DND-41 (cell line): Measurements from ENCODE around the gene SETD1A.

Experiments
- ATAC-seq: fragments of 200-7000 bp; cut with Tn5 transposase; 3 replicates; pipeline ENCODE4 v1.9.1; 2021; ENCODE audit warnings: low read depth; ENCODE audit not compliant: insufficient read depth
- DNase-seq: peaks from one replicate; pipeline ENCODE4 v3.0.0-alpha.2; 2020
- H2AFZ ChIP-seq: 2 replicates; pipeline ENCODE4 v1.6.0; 2012; ENCODE audit warnings: low read depth, low read length
- H3K27ac ChIP-seq: 2 replicates; pipeline ENCODE4 v1.5.1; 2012; ENCODE audit warnings: low read length, inconsistent platforms
- H3K27me3 ChIP-seq: fragments of 200-600 bp; sonication (generic); 2 replicates; pipeline ENCODE4 v1.6.0; 2012; ENCODE audit warnings: low read length, mild to moderate bottlenecking, inconsistent platforms; ENCODE audit not compliant: insufficient read depth, poor library complexity
- H3K36me3 ChIP-seq: 2 replicates; pipeline ENCODE4 v1.5.1; 2012; ENCODE audit warnings: low read length, inconsistent platforms; ENCODE audit not compliant: insufficient read depth
- H3K4me1 ChIP-seq: 2 replicates; pipeline ENCODE4 v1.5.1; 2012; ENCODE audit warnings: mild to moderate bottlenecking, low read length; ENCODE audit not compliant: insufficient read depth
- H3K4me2 ChIP-seq: 2 replicates; pipeline ENCODE4 v1.6.0; 2012; ENCODE audit warnings: mild to moderate bottlenecking, moderate library complexity, low read length, inconsistent platforms; ENCODE audit not compliant: insufficient read depth
- H3K4me3 ChIP-seq, 2 experiments: fragments of 200-600 bp in 1 of 2; shearing (Covaris generic) in 1 of 2; 2 replicates each; pipeline ENCODE4 v1.5.1; 2012 to 2016; ENCODE audit warnings: inconsistent platforms in 2 of 2, low read length in 2 of 2, mild to moderate bottlenecking in 2 of 2, low read depth in 1 of 2, moderate library complexity in 1 of 2
- H3K79me2 ChIP-seq: 2 replicates; pipeline ENCODE4 v1.6.0; 2012; ENCODE audit warnings: low read length, inconsistent platforms; ENCODE audit not compliant: insufficient read depth
- H3K9ac ChIP-seq: 2 replicates; pipeline ENCODE4 v1.6.0; 2012; ENCODE audit warnings: low read depth, mild to moderate bottlenecking, inconsistent platforms, low read length, moderate library complexity
- H3K9me3 ChIP-seq: 2 replicates; pipeline ENCODE4 v1.5.1; 2012; ENCODE audit warnings: low read length, moderate library complexity, mild to moderate bottlenecking, inconsistent platforms; ENCODE audit not compliant: insufficient read depth, severe bottlenecking
- H4K20me1 ChIP-seq: 2 replicates; pipeline ENCODE4 v1.6.0; 2012; ENCODE audit warnings: low read length; ENCODE audit not compliant: insufficient read depth
- EZH2 ChIP-seq: IDR thresholded peaks from 3 replicates; pipeline ENCODE4 v1.6.1; 2012; ENCODE audit warnings: borderline replicate concordance, low read depth, mild to moderate bottlenecking, moderate library complexity, low read length, inconsistent platforms; ENCODE audit not compliant: severe bottlenecking
- TF ChIP-seq, protein P1 (sequence below): IDR thresholded peaks from 2 replicates; pipeline ENCODE4 v1.5.1; 2012; ENCODE audit warnings: borderline replicate concordance, low read length, moderate library complexity, mild to moderate bottlenecking; ENCODE audit not compliant: poor library complexity, severe bottlenecking; ENCODE audit errors: extremely low read depth

Gene SETD1A

GRCh38 chr16:30986129-30986991 is 28.8 kb downstream of the SETD1A start:
- Histone ChIP-seq H3K4me1 (no peaks in the 10 kb centered on the region), H3K4me2 (no peak overlapping the region), H3K36me3 (peaks cover 44% of the 10 kb centered on the region), H3K9me3 (no peaks in the 10 kb centered on the region), H3K27ac (no peak overlapping the region), H3K9ac (no peak overlapping the region), H3K4me3 (no peak overlapping the region), H2AFZ (no peak overlapping the region), H3K27me3 (no peaks in the 10 kb centered on the region), H4K20me1 (peaks cover 4% of the 10 kb centered on the region; the same call in 1 of the 2 replicates), H3K79me2 (no peaks in the 10 kb centered on the region)
- DNase-seq (no peak), ATAC-seq (no peak)
- TF ChIP-seq, protein P1, sequence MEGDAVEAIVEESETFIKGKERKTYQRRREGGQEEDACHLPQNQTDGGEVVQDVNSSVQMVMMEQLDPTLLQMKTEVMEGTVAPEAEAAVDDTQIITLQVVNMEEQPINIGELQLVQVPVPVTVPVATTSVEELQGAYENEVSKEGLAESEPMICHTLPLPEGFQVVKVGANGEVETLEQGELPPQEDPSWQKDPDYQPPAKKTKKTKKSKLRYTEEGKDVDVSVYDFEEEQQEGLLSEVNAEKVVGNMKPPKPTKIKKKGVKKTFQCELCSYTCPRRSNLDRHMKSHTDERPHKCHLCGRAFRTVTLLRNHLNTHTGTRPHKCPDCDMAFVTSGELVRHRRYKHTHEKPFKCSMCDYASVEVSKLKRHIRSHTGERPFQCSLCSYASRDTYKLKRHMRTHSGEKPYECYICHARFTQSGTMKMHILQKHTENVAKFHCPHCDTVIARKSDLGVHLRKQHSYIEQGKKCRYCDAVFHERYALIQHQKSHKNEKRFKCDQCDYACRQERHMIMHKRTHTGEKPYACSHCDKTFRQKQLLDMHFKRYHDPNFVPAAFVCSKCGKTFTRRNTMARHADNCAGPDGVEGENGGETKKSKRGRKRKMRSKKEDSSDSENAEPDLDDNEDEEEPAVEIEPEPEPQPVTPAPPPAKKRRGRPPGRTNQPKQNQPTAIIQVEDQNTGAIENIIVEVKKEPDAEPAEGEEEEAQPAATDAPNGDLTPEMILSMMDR = peak; percentile 3
- no peak for TF ChIP-seq EZH2

DNA sequence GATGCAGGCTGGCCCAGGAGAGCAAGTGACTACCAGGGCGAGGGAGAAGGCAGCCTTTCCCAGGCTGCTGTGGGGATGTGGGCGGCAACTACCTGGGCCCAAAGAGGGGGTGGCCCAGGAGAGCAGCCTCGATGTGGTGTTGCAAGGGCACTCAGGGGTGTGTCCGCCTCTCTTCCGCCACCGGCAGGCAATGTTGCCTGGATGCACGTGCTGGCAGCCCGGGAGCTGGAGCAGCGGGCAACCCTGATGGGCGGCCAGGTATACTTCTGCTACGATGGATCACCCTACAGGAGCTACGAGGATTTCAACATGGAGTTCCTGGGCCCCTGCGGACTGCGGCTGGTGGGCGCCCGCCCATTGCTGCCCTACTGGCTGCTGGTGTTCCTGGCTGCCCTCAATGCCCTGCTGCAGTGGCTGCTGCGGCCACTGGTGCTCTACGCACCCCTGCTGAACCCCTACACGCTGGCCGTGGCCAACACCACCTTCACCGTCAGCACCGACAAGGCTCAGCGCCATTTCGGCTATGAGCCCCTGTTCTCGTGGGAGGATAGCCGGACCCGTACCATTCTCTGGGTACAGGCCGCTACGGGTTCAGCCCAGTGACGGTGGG is 30.1 kb downstream of the SETD1A start:
- Histone ChIP-seq H3K4me1 (no peaks in the 10 kb centered on the region), H3K79me2 (no peaks in the 10 kb centered on the region), H3K4me2 (no peak overlapping the region), H2AFZ (no peak overlapping the region), H3K36me3 (peaks cover 34% of the 10 kb centered on the region), H4K20me1 (peaks cover 4% of the 10 kb centered on the region; the same call in 1 of the 2 replicates), H3K4me3 (no peak overlapping the region), H3K27ac (no peak overlapping the region), H3K27me3 (no peaks in the 10 kb centered on the region), H3K9ac (no peak overlapping the region), H3K9me3 (no peaks in the 10 kb centered on the region)
- ATAC-seq (no peak), DNase-seq (no peak)
- TF ChIP-seq, protein P1 = no peak
- TF ChIP-seq EZH2 = no peak

DNA sequence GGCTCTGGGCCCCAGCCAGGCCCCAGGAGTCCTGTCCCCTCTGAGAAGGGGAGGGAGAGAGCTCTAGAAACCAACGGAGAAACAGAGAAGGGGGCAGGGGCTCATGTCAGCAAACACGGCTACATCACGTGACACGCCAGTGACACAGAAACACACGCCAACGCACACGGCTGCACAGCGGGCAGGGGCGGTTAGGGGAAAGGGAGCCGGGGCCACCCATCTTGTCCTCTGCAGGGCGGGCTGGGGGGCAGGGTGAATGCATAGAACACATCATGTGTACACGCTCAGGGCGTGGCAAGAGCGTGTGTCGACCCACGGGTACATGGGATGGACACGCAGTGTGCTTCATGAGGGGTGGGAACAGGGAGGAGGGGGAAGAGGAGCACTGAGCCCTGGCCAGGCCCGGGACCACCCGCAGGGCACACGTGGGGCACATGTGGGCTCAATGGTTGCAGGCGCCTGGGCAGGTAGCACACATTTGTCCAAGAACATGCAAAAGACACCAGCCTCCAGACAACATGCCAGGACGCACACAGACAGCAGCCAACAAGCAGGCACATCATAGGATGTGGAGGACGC is 32.0 kb downstream of the SETD1A start:
- Histone ChIP-seq H2AFZ (no peak overlapping the region), H3K9ac (no peak overlapping the region), H4K20me1 (no peaks in the 10 kb centered on the region), H3K79me2 (no peaks in the 10 kb centered on the region), H3K36me3 (peaks cover 15% of the 10 kb centered on the region), H3K27me3 (no peaks in the 10 kb centered on the region), H3K9me3 (no peaks in the 10 kb centered on the region), H3K4me2 (no peak overlapping the region), H3K27ac (no peak overlapping the region), H3K4me1 (no peaks in the 10 kb centered on the region), H3K4me3 (no peak overlapping the region)
- TF ChIP-seq EZH2 = no peak
- TF ChIP-seq, protein P1 = no peak
- ATAC-seq = no peak
- DNase-seq = no peak
